Uterus (tissue), 2 donors: ENCODE results near the gene SULT2B1.

Experiments used
- POLR2A ChIP-seq, 2 donors: fragments of 450-650 bp; IDR thresholded peaks; one replicate each; pipeline ENCODE4 v1.6.1; 2016; ENCODE audit warnings: antibody characterized with exemption in 2 of 2, mild to moderate bottlenecking in 1 of 2, moderate library complexity in 1 of 2
- TF ChIP-seq, protein P1 (sequence below), 4 experiments: fragments of 200-600 bp in 2 of 4; fragments of 450-650 bp in 2 of 4; sonication (generic) in 2 of 4; IDR thresholded peaks; one replicate each; pipeline ENCODE4 v1.5.1; 2016 to 2019; ENCODE audit warnings: antibody characterized with exemption in 4 of 4, mild to moderate bottlenecking in 2 of 4, moderate library complexity in 1 of 4

DNA sequence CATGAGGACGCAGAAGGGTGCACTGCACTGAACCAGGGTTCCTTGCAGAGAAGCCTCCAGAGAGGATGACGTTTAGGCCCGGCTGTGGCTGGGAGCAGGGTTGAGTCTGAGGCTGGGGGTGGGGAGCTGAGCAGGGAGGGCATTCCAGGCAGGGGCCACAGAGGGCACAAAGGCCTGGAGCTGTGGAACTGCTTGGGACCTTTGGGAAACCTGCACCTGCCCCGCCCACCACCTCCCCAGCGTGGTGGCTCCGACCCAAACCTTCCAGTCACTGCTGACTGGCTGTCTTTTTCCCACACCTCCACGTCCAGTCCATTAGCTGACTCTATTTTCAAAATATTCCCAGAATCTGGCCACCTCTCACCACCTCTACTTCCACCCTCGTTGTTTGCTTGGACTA lies 35.4 kb upstream of the SULT2B1 start:
- TF ChIP-seq, protein P1, sequence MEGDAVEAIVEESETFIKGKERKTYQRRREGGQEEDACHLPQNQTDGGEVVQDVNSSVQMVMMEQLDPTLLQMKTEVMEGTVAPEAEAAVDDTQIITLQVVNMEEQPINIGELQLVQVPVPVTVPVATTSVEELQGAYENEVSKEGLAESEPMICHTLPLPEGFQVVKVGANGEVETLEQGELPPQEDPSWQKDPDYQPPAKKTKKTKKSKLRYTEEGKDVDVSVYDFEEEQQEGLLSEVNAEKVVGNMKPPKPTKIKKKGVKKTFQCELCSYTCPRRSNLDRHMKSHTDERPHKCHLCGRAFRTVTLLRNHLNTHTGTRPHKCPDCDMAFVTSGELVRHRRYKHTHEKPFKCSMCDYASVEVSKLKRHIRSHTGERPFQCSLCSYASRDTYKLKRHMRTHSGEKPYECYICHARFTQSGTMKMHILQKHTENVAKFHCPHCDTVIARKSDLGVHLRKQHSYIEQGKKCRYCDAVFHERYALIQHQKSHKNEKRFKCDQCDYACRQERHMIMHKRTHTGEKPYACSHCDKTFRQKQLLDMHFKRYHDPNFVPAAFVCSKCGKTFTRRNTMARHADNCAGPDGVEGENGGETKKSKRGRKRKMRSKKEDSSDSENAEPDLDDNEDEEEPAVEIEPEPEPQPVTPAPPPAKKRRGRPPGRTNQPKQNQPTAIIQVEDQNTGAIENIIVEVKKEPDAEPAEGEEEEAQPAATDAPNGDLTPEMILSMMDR (IDR thresholded peaks at IDR 0.05) = no peak
- TF ChIP-seq POLR2A (IDR thresholded peaks at IDR 0.05) = no peak
